HG02885 (cell line): ENCODE measurements around the gene DUOXA1.
A peak's percentile ranks its signal among the peaks of the same experiment; 100 is the strongest.

Experiments
- ATAC-seq: cut with Tn5 transposase; IDR thresholded peaks from one replicate; pipeline ENCODE4 v1.9.1; 2021; ENCODE audit warnings: mild to moderate bottlenecking; ENCODE audit not compliant: unreplicated experiment, poor library complexity

Gene DUOXA1

DNA sequence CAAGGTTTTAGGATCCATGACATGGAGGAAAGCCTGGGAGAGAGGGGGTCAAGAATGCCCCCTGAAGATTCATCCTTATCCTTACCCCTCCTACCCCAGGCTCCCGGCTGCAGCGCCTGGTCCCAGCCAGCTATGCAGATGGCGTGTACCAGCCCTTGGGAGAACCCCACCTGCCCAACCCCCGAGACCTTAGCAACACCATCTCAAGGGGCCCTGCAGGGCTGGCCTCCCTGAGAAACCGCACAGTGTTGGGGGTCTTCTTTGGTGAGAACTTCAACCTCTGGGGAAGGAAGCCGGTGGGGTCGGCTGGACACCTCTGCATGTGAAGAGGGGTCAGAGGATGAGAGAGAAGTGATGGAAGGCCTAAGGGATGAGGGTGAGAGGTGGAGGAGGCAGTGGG lies 4.4 kb upstream of the DUOXA1 start:
- no peak for ATAC-seq

DNA sequence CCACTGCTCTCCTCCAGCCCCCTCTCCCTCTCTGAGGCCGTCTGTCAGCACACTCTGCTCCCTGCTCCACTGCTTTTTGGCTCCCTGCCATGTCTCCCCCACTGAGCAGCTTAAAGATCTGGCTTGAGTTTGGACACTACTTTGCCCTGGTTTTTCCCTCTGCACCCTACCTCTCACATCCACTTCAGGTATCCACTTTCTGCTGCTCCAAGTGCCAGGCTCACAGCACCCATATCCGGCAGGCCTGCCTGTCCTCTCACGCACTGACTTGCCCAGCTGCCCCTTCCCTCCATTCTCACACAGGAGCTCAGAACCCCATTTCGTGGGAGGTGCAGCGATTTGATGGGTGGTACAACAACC lies 3.9 kb upstream of the DUOXA1 start:
- no peak for ATAC-seq

DNA sequence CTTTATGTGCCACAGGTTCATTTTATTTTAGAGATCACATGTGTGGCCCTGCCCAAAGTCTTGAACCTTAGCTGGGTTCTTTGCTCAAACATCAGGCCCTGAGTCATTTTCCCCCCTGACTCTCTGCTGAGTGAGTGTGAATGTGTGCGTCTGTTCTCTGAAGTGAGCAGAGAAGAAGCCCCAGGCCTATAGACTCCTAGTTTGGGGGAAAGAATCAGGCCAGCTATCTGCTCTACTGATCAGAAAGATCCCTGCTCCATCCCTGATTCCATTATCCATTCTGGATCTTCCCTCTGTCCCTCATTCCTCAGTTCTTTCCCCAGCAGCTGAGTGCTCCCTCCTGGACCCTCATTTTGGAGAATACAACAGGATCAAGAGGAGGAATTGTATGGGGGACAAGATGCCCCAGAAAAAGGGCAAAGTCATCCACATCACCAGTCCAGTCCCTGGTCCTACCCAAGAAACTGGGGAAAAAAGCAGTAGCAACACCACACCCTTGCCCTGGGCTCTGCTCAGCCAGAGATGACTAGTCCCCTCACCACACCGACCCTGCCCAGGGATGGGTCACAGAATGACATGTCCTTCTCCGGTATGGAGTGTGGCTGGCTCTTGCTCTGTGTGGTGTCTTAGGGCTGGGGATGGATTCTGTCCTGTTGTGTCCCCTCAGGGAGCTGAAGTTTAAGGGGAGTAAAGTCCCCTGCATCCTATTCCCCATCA lies 3.3 kb upstream of the DUOXA1 start:
- no peak for ATAC-seq

DNA sequence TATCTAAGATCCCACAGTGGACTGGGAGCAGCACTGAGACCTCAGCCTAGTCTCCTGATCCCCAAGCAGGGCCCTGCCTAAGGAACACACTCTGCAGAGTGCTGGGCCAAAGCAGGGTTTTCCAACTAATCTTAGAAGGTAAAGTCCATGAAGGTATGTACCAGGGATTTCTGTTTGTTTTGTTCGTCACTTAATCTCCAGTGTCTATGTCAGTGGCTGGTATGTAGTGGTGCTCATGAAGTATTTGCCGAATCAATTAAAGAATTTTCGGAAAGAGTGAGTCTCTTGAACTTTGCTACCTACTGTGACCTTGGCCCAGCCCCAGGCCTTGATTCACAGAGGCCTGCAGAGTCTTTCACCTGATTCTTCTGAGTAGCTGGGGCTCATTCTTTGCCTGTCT lies 1.8 kb upstream of the DUOXA1 start:
- ATAC-seq = no peak

DNA sequence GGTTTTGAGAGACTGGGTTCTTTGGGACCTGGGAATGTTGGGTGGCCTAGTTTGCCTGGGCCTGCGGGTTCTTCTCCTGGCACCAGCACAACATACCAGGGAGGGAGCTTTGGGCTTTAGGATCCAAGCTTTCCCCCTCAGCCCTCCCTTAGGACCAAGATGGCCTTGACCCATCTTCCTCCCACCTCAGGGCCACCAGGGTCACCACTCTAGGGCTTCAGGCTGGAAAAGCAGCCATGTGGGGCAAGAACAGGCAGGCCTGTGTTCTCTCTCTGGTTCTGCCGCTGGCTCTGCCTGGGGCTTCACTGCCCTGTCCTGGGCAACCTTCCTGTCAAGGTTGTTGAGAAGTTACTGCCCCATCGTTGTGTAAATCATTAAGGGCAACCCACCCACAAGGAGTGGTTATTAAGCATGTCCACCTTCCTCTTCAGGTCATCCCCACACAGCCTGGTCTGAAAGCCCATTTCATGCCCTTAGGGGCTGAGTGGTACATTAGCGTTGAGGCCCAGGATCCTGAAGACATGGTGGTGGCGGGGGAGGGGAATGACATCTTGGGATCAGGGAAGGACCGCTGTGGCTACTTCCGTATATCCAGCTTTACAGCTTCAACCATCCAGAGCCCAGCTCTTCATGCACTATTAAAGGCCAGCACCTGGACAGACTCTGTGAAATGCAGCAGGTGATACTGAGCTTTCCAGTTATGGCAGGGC lies 767 bp upstream of the DUOXA1 start:
- no peak for ATAC-seq

DNA sequence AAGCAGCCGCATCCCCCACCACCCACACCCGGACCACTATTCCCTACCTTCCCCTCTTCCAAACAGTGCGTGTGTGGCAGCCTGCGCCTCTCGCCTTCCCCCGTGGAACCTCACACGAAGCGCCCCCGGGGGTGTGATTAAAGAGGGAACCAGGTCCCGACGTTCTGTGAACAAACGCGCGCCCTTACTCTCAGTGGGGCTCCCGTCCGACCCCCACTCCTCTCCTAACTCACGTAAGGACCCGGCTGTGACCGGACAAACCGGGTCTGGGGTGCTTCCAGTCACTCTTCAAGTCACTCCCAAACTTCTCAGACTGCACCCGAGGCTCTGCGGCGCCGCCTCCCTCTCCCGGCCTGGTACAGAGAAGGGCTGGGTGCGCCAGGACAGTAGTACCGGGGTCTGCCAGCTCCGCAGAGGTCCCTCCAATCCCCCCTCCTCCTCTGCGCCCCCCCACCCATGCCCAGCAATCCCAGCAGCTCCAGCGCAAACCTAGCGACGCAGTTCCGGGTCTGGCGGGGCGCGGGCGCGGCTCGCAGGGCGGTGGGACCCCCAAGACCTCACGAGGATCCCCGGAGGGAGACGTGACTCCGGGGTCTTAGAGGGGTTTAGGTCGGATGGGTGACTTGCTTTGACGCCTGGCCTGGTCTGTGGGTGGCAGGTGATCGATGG lies 574 bp downstream of the DUOXA1 start:
- ATAC-seq = no peak

DNA sequence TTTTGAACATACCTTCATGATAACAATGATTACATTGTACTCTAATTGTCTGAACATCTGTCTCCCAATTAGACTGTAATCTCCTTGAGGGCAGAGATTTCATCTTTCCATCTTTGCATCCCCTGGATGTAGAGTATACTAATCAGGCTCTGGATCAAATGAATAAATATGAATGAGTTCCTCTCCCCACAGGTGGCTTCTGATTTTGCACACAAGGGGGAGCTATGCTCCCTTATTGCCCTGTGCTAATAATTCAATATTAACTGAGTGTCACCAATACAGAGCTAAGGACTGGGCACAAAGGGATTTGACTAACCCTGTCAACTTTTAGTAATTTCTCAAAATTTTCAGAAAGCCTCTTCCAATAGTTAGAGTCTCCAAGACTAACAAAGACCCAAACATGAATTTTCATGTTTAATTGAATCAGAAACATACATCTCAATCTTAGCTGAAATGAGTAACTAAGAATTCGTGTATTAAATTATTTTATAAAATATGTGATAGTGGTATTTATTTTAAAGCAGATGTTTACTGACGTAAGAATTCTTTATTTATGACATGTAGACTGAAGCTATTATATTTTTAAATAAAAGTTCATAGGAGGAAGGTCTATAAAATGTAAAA lies 3.0 kb downstream of the DUOXA1 start:
- ATAC-seq = no peak

DNA sequence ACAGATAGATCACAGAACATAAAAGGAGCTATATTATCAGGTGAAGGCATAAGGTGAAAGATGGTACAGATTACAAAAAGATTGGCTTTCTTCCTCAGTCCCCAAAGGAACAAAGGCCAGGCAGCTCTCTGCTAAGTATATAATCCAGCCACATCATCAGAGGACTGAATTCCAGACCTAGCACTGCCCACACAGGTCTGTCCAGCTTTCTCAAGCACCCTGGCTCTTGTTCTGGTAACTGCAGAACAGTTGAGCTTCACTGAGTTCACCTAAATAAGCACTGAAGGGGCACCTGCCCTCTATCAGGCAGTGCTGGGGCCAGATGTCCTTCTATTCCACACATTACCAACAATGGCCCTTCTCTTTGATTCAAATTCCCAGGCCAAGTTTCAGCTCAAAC lies 6.3 kb downstream of the DUOXA1 start:
- no peak for ATAC-seq

DNA sequence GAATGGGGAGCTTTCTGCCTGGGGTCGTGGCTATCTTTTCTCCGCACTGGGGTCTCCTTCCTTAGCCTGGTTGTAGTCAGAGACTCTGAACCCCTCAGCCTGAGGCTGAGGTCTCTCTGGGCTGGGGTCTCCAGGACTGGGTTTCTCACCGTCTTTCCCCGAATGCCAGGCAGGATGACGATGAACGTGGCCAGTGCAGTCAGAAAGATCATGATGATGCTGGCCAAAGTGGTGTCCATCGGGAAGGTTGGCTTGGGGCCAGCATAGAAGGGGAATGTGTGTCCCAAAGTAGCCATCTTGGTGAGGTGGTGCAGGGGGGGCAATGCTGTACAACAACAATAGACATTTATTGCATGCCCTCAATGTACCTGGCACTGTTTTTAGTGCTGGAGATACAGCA lies 7.0 kb downstream of the DUOXA1 start:
- no peak for ATAC-seq

DNA sequence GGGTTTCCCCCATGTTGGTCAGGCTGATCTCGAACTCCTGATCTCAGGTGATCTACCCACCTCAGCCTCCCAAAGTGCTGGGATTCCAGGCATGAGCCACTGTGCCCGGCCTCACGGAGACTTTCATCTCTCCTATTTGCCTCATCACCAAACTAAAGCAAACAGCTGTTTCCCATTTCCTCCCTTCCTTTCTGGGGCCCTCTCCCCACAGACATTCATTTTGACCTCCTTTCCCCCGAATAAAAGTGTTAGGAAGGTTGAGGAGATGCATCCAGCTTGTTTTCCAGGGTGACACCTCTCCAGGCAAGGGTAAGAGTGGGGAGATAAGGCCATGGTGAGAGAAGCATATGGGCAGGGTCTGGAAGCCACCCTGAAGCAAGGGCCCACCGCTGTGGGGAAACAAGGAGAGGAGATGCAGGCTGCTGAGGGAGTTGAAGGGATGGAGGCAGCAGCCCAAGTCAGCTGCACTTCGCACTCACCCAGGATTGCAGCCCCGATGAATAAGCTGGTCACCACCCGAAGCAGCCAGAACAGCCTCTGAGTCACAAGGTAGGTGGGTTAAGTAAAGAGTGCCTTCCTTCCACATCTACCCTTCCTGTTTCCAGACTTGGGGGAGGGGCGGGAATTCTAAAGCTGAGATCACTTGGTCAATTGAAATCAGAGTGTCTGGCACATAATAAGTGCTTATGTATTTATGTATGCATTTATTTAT lies 7.8 kb downstream of the DUOXA1 start:
- ATAC-seq = no peak

DNA sequence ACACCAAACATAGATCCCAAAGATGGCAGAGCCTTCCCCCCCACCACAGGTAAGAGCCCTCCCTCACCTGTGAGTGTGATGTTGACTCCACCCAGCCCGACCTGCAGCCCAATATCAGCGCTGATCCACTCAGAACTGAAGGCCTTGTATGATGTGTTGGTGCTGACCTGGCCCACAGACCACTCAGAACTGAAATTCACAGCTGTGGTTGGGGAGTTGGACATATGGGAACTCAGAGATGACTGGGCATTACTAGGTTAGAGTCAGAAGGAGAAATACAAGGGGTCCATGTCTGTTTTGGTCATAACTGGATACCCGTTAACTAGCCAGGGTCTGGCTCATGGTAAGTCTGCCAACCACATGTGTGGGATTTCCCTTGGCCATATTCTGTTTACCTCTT lies 8.7 kb downstream of the DUOXA1 start:
- ATAC-seq = no peak

DNA sequence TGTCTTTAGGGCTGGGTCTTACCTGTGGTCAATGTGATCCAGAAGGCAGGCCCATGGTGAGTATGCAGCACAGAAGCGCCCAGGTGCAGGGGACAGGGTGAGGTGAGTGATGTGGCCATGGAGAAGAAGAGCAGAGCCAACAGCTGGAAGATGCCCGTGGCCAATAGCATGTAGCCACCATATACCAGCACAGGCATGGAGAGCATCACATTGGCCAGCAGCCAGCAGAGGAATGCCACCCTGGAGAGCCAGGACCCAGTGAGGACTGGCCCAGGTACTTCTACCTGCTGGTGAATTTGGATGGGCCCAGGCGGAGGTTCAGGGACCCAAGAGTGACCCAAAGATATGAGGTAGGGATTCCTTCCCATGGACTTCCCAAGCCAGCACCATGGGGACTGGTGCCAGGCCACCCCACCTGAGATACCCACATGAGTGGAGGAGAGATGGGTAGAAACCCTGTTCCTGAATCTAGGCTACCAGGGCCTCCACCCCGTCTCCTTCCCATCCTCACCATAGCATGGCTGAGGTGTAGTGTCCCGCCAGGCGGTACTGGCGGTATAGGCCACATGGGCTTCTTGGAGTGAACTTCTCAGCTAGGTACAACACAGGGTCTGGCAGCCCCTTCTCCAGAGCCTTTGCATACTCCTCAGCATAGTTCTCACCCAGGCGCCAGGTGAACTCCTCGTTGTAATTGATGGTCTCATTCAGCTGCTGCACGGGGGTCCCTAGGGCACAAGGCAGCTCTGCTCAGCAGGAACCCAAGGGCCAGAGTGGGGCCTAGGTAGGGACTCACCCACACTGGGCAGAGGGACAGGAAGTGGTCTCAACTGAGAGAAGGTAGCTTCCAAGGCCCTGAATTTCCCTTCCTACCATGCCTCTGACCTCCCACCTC lies 9.4 kb downstream of the DUOXA1 start:
- no peak for ATAC-seq

DNA sequence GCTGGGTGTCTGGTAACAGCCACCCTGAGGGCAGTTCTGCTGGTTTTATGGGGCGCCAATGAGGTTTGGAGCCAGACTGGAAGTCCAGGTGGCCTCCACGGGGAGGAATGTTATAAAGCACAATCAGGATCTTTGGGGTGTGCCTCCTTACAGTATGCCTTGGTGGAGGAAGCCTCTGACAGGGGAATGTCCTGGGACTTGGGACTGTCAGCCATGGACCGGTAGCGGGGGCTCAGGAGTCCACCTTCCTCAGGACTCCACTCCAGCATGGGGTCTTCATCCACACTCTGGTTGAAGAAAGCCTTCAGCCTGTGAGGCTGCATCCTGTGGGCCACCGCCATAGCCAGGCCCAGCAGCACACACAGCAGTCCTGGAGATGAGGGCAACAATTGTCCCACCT lies 10.7 kb downstream of the DUOXA1 start:
- no peak for ATAC-seq

DNA sequence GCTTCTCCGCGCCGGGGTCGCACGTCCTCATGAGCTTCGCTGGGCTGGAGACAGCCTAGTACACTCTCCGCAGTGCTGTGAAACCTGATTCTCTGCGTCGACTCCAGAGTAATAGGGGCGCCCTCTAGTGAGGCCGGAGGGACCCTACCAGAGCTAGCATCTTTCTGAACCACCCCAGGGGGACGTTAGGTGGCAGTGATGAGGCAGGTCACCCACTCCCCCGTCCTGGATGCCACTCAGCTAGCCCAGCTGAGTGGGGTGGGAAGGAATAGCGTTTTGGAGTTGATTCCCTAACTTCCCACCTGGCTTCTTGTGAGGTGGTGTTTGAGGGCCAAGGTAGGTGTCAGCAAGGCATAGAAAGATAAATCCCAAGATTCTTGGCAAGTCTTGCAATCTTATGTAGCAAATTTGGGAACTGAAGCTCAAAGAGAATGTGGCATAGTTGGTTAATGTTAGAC lies 11.5 kb downstream of the DUOXA1 start:
- ATAC-seq = peak; percentile 94

DNA sequence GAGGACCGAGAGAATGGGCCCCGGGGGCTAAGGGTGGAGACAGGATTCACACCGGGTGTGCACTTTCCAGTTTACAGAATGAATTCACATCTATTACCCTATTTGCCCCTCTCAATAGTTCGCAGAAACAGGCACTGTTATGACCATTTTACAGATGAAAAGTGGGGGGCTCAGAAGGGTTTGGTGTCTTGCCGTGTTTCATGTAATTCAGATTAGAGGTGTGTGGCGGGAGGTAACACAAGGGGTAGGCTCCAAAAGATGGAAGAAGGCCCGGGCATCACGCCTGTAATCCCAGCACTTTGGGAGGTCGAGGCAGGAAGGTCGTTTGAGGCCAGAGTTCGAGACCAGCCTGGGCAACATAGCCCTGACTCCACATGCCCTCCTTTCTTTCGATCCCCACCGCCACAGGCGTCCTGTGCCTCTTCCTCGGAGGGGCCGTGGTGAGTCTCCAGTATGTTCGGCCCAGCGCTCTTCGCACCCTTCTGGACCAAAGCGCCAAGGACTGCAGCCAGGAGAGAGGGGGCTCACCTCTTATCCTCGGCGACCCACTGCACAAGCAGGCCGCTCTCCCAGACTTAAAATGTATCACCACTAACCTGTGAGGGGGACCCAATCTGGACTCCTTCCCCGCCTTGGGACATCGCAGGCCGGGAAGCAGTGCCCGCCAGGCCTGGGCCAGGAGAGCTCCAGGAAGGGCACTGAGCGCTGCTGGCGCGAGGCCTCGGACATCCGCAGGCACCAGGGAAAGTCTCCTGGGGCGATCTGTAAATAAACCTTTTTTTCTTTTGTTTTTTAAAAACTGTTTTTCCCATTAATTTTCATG lies 12.2 kb downstream of the DUOXA1 start:
- peak; percentile 6 for ATAC-seq

DNA sequence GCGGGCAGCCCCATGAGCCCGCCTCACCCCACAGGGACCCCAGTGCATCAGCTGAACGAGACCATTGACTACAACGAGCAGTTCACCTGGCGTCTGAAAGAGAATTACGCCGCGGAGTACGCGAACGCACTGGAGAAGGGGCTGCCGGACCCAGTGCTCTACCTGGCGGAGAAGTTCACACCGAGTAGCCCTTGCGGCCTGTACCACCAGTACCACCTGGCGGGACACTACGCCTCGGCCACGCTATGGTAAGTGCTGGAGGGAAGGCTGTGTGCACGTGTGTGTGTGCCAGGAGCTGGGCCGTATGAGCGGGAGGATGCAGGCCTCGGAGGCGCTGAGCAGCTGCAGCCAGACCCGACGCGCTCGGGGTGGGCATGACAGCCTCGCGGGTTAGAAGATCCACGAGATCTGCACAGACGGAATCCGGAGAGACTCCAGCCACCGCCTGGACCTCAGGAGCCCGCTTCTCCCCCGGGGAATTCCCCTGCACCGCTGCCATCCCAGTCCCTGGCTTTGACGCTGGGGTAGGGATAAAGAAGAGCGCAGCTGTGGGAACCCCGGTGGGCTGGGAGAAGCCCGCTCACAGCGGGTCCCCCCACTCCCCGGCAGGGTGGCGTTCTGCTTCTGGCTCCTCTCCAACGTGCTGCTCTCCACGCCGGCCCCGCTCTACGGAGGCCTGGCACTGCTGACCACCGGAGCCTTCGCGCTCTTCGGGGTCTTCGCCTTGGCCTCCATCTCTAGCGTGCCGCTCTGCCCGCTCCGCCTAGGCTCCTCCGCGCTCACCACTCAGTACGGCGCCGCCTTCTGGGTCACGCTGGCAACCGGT lies 13.0 kb downstream of the DUOXA1 start:
- ATAC-seq = no peak

DNA sequence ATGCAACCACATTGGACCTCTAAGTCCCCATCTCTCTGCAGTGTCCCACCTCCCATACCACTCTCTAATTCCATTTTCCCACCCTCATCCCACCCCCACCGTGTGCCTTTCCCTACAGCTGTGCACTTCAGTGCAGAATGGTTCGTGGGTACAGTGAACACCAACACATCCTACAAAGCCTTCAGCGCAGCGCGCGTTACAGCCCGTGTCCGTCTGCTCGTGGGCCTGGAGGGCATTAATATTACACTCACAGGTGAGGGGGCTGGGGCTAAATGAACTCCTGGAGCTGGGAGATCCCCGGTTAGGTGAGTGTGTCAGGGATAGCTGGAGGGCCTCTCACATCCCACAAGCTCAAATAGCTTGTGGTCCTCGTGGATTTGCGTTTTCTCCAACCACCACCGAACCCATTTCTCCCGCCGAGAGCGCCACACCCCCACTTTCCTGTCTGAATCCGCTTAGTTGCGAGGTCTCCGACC lies 13.6 kb downstream of the DUOXA1 start:
- ATAC-seq = no peak

DNA sequence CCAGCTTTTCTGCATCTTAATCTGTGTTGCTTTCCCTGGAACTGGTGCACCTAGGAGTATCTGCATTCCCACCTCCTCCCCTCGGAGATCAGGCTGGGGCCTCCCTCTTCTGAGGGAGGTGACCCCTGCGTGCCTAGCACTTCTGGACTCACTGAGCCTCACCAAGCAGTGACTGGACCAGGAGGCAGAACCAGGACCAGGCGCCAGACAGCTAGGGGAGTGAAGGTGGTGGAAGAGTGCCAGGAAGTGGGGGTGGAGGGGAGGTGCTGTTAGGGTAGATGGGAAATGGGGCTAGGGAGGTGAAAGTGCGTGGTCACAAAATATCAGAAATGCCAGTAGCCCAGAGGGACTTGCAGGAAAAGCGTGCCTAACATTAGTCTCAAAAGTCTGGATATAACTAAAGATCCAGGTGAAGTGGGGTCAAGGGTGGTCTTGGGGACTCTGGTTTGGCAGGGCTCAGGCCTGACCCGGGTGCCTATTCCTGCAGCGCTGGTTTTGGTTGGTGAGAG lies 14.3 kb downstream of the DUOXA1 start:
- ATAC-seq = no peak
